ENCODE results near the gene TRUB2. TPM values are rescaled to one million over a fixed set of nuclear protein-coding genes. Genes with fewer than 3 reads are reported as not detected.

The TRUB2 gene
- total and polyA plus RNA-seq, 4 experiments from 2014 or later, result 19.6 to 27.4 (median 21.3) TPM

DNA sequence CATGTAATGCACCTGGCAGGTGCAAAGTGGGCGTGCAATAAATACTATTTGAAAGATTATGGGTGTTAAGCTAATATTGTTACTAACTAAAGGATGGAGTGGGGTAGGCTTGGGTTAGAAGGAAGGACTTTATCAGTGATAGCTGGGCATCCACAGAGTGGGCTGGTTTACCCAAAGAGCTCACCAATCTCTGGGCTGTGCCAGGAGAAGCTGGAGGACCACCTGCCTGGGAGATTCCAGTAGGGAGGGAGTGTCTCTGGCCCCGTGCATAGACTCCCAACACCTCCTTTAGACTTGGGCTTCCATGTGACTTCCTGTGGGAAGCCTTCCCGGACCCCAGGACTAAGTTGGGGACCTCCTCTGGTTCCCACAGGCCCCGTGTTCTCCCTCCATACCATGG, 43.3 kb upstream of the TRUB2 start:
- H3K27ac ChIP-seq (ENCODE audit: low read depth, low read length), result no peak overlapping the region
- Mint-ChIP-seq H3K4me1 (peaks cover 4 to 24% (median 13%) of the 10 kb centered on the region in 4 donors), H3K27me3 (peaks cover 2 to 4% of the 10 kb centered on the region in 2 donors), H3K4me3 (no peak overlapping the region), H3K36me3 (no peaks in the 10 kb centered on the region), H3K27ac (peak overlapping the region in 1 of 7 donors; percentile 68), H3K9me3 (no peaks in the 10 kb centered on the region)
- H3K27me3 ChIP-seq (ENCODE audit: insufficient read depth, low read length), result no peaks in the 10 kb centered on the region
- H3K9me3 ChIP-seq (ENCODE audit: control insufficient read depth in 1 of 2, low read length in 2 of 2), result no peaks in the 10 kb centered on the region
- H3K4me3 ChIP-seq (ENCODE audit: low read length in 2 of 2), result no peak overlapping the region
- ChIA-PET POLR2A (ENCODE audit: partially characterized antibody) (no interaction called here), CTCF (ENCODE audit: partially characterized antibody) (no interaction called here)
- no peaks in the 10 kb centered on the region for H3K36me3 ChIP-seq (ENCODE audit: insufficient read depth, low read length)
- peaks cover 24% of the 10 kb centered on the region for H3K4me1 ChIP-seq (ENCODE audit: insufficient read depth, low read length)
- intact Hi-C loops (cut with micrococcal nuclease), result loop anchor here (10.0 kb wide), 1 partner anchor 139 kb away; the partner anchor contains the start of gene GLE1
- DNase-seq, result no peak

DNA sequence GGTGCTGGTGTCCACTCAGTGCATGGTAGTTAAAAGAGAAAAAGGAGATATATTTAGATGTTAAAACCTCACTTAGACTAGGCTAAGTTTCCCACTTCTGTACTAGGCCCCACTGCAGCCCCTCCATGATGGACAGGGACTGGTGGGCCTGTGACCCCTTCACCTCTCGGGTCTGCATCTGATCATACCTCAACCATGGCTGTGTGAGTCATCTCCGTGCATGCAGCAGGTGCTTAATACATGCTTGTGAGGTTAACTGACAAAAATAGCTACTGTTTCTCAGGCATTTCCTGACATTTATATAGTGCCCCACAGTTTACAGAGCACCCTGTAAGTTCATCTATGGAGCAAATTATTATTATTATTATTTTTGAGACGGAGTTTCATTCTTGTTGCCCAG, 40.5 kb upstream of the TRUB2 start:
- H3K27ac Mint-ChIP-seq, result no peak overlapping the region
- POLR2A ChIA-PET (ENCODE audit: partially characterized antibody), result interaction anchor here (1.2 to 3.2 kb wide), 6 partner anchors 8 to 455 kb away, joined by 3 to 41 read pairs (median 5); partner anchors contain the start of genes COQ4, ENDOG and URM1
- H3K9me3 Mint-ChIP-seq, result no peaks in the 10 kb centered on the region
- H3K36me3 Mint-ChIP-seq, result no peaks in the 10 kb centered on the region
- CTCF ChIA-PET (ENCODE audit: partially characterized antibody), result interaction anchor here (0.6 to 3.4 kb wide), 32 partner anchors 8 to 566 kb away, joined by 3 to 54 read pairs (median 4); partner anchors contain the start of genes GLE1, ODF2, SLC27A4 and URM1
- no peaks in the 10 kb centered on the region for H3K27me3 ChIP-seq (ENCODE audit: insufficient read depth, low read length)
- H3K4me3 ChIP-seq (ENCODE audit: low read length in 2 of 2), result no peak overlapping the region
- H3K27ac ChIP-seq (ENCODE audit: low read depth, low read length), result no peak overlapping the region
- intact Hi-C loops (cut with micrococcal nuclease), result loop anchor here (1.0 to 10.0 kb wide), 5 partner anchors 9 to 142 kb away; partner anchors contain the start of genes CERCAM, GLE1 and URM1
- H3K36me3 ChIP-seq (ENCODE audit: insufficient read depth, low read length), result no peaks in the 10 kb centered on the region
- H3K27me3 Mint-ChIP-seq, result peaks cover 2 to 4% of the 10 kb centered on the region in 2 donors
- H3K4me1 Mint-ChIP-seq, result peaks cover 2 to 18% (median 8%) of the 10 kb centered on the region in 4 donors
- peak overlapping the region in 2 of 8 donors; percentile 3 to 16 for H3K4me3 Mint-ChIP-seq
- DNase-seq, result no peak
- H3K4me1 ChIP-seq (ENCODE audit: insufficient read depth, low read length), result peaks cover 19% of the 10 kb centered on the region
- H3K9me3 ChIP-seq (ENCODE audit: control insufficient read depth in 1 of 2, low read length in 2 of 2), result no peaks in the 10 kb centered on the region

DNA sequence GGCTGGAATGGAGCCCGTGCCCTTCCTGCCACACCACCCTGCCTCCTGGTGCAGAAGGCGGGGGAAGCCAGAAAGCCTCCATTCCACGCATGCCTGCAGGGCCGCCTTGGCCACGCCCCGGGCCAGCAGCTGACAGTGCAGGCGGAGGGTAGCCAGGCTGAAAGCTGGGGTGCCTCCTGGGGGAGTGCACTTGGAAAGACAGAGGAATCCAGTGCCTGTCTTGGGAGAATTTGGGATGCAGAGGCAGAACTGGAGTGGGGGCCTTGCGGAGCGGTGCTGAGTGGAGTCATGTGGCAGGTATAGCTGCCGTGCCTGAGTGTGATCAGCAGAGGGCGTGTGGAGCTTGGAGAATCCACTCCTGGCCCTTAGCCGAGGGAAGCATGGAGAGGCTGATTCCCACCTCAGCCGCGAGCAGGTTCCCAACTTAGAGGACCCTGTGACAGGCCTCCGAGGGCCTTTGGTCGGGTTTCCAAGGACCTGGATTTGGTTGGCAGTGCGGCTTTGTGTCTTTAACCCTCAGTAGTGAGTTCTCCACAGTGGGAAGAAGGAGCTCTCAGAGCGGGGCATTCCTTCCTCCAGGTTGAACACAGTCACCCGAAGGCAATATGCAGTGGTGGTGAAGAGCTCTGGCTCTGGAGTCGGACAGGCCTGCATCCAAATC, 39.9 kb upstream of the TRUB2 start:
- peaks cover 19% of the 10 kb centered on the region for H3K4me1 ChIP-seq (ENCODE audit: insufficient read depth, low read length)
- peak overlapping the region; percentile 36 for H3K27ac ChIP-seq (ENCODE audit: low read depth, low read length)
- peaks cover 2 to 18% (median 8%) of the 10 kb centered on the region in 4 donors for H3K4me1 Mint-ChIP-seq
- H3K9me3 ChIP-seq (ENCODE audit: control insufficient read depth in 1 of 2, low read length in 2 of 2), result no peaks in the 10 kb centered on the region
- peaks cover 2% of the 10 kb centered on the region in 2 donors for H3K27me3 Mint-ChIP-seq
- no peaks in the 10 kb centered on the region for H3K27me3 ChIP-seq (ENCODE audit: insufficient read depth, low read length)
- H3K4me3 Mint-ChIP-seq, result peak overlapping the region; percentile 80 to 88 (median 85)
- peak overlapping the region; percentile 62 to 93 (median 81) for H3K27ac Mint-ChIP-seq
- no peaks in the 10 kb centered on the region for H3K36me3 Mint-ChIP-seq
- peak overlapping the region; percentile 47 to 55 for H3K4me3 ChIP-seq (ENCODE audit: low read length in 2 of 2)
- intact Hi-C loops (cut with micrococcal nuclease), result loop anchor here (1.0 to 10.0 kb wide), 5 partner anchors 9 to 143 kb away; partner anchors contain the start of genes CERCAM, GLE1 and URM1
- ChIA-PET POLR2A (ENCODE audit: partially characterized antibody) (interaction anchor here (0.7 to 3.2 kb wide), 8 partner anchors 9 to 456 kb away, joined by 3 to 41 read pairs (median 4); partner anchors contain the start of genes CERCAM, COQ4, ENDOG and URM1), CTCF (ENCODE audit: partially characterized antibody) (interaction anchor here (0.6 to 3.4 kb wide), 35 partner anchors 9 to 566 kb away, joined by 3 to 54 read pairs (median 4); partner anchors contain the start of genes GLE1, ODF2, SLC27A4 and URM1)
- H3K9me3 Mint-ChIP-seq, result no peaks in the 10 kb centered on the region
- H3K36me3 ChIP-seq (ENCODE audit: insufficient read depth, low read length), result no peaks in the 10 kb centered on the region
- DNase-seq, result peak; percentile 64 to 75 (median 67)

DNA sequence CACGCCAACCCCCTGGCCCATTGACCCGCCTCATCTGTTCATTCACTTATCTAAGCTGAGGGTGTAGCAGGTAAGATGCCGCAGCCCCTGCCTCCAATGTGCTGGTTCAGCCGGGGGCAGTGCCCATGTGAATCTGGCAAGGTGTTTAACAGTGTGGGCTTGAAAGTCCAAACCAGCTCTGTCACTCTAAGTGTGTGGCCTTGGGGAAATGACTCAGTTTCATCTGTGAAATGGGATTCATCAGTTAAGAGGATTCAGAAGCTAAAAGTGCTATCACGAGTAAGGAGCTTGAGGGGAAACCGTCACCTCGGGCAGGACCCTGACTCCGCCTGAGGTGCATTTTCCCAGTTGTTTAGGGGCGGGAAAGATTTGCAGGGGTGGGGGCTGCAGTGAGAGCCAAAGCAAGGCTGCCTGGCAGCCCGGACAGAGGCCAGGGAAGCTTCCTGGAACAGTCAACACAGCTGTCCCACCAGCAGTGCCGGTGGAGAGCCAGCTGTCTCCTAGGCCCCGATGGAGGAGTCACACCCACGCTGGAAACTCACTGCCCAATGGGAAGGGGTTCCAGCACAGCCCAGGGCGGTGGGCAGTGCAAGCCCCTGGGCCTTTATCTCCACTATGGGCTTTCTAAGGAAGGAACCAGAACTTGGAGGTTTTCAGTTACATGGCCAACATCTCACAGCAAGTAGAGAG, 39.2 kb upstream of the TRUB2 start:
- Mint-ChIP-seq H3K27ac (peak overlapping the region; percentile 62 to 93 (median 81)), H3K4me1 (peaks cover 2 to 18% (median 8%) of the 10 kb centered on the region in 4 donors), H3K36me3 (no peaks in the 10 kb centered on the region), H3K9me3 (no peaks in the 10 kb centered on the region), H3K4me3 (peak overlapping the region; percentile 42 to 88 (median 85)), H3K27me3 (no peaks in the 10 kb centered on the region)
- no peaks in the 10 kb centered on the region for H3K9me3 ChIP-seq (ENCODE audit: control insufficient read depth in 1 of 2, low read length in 2 of 2)
- DNase-seq, result no peak
- H3K27ac ChIP-seq (ENCODE audit: low read depth, low read length), result peak overlapping the region; percentile 36
- peaks cover 19% of the 10 kb centered on the region for H3K4me1 ChIP-seq (ENCODE audit: insufficient read depth, low read length)
- no peaks in the 10 kb centered on the region for H3K27me3 ChIP-seq (ENCODE audit: insufficient read depth, low read length)
- CTCF ChIA-PET (ENCODE audit: partially characterized antibody), result interaction anchor here (0.6 to 3.4 kb wide), 27 partner anchors 10 to 567 kb away, joined by 3 to 54 read pairs (median 4); partner anchors contain the start of genes GLE1 and URM1
- no peaks in the 10 kb centered on the region for H3K36me3 ChIP-seq (ENCODE audit: insufficient read depth, low read length)
- peak overlapping the region; percentile 47 to 55 for H3K4me3 ChIP-seq (ENCODE audit: low read length in 2 of 2)
- POLR2A ChIA-PET (ENCODE audit: partially characterized antibody), result interaction anchor here (0.7 to 3.2 kb wide), 8 partner anchors 10 to 457 kb away, joined by 3 to 41 read pairs (median 4); partner anchors contain the start of genes CERCAM, COQ4, ENDOG and URM1
- intact Hi-C loops (cut with micrococcal nuclease), result loop anchor here (10.0 kb wide), 1 partner anchor 143 kb away; the partner anchor contains the start of gene GLE1

DNA sequence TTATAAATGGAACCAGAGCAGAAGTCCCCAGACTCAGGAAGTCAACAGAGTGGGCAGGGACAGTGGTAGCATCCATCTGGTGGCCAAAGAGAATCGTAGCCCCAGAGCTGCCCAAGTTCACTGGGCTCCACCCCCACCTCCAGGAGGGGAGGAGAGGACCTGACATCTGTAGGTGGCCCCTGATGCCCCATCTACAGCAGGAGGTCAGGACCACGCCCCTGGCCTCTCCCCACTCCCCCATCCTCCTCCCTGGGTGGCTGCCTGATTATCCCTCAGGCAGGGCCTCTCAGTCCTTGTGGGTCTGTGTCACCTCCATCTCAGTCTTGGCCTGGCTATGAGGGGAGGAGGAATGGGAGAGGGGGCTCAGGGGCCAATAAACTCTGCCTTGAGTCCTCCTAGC, 38.6 kb upstream of the TRUB2 start:
- no peaks in the 10 kb centered on the region for H3K9me3 Mint-ChIP-seq
- ChIA-PET CTCF (ENCODE audit: partially characterized antibody) (interaction anchor here (0.5 to 3.4 kb wide), 6 partner anchors 10 to 384 kb away, joined by 3 to 54 read pairs (median 8); partner anchors contain the start of gene URM1), POLR2A (ENCODE audit: partially characterized antibody) (interaction anchor here (3.2 kb wide), 1 partner anchor 10 kb away, joined by 41 read pairs; the partner anchor contains the start of gene URM1)
- H3K27ac Mint-ChIP-seq, result peak overlapping the region in 3 of 7 donors; percentile 46 to 86 (median 68)
- Histone ChIP-seq H3K36me3 (ENCODE audit: insufficient read depth, low read length) (peaks cover under 1% of the 10 kb centered on the region), H3K4me1 (ENCODE audit: insufficient read depth, low read length) (peaks cover 19% of the 10 kb centered on the region), H3K4me3 (ENCODE audit: low read length in 2 of 2) (no peak overlapping the region), H3K27ac (ENCODE audit: low read depth, low read length) (no peak overlapping the region), H3K27me3 (ENCODE audit: insufficient read depth, low read length) (no peaks in the 10 kb centered on the region), H3K9me3 (ENCODE audit: control insufficient read depth in 1 of 2, low read length in 2 of 2) (no peaks in the 10 kb centered on the region)
- peaks cover 4% of the 10 kb centered on the region in 2 donors for H3K36me3 Mint-ChIP-seq
- peaks cover 2 to 18% (median 8%) of the 10 kb centered on the region in 4 donors for H3K4me1 Mint-ChIP-seq
- no peak for DNase-seq
- H3K27me3 Mint-ChIP-seq, result no peaks in the 10 kb centered on the region
- no peak overlapping the region for H3K4me3 Mint-ChIP-seq
- intact Hi-C loops (cut with micrococcal nuclease), result loop anchor here (10.0 kb wide), 1 partner anchor 144 kb away; the partner anchor contains the start of gene GLE1

DNA sequence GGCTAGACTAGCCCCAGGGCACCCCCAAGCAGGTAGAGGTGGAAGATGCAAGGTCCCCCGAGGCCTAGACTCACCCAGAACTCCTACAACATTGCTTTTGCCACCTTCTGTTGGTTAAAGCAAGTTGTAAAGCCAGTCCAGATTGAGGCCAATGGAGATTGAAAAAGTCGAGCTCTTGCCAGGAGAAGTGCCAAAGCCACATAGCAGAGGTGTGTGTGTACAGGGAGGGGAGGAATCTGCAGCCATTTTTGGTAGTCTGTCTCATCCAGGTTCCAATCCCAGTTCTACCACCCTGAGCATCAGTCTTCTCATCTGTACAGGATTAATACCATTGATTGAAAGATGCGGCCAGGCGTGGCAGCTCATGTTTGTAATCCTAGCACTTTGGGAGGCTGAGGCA, 36.6 kb upstream of the TRUB2 start:
- Mint-ChIP-seq H3K27ac (no peak overlapping the region), H3K36me3 (peaks cover 9 to 11% of the 10 kb centered on the region in 2 donors), H3K4me3 (no peak overlapping the region), H3K9me3 (no peaks in the 10 kb centered on the region), H3K27me3 (no peaks in the 10 kb centered on the region), H3K4me1 (peaks cover 2 to 14% (median 8%) of the 10 kb centered on the region in 4 donors)
- peaks cover 12% of the 10 kb centered on the region for H3K4me1 ChIP-seq (ENCODE audit: insufficient read depth, low read length)
- H3K9me3 ChIP-seq (ENCODE audit: control insufficient read depth in 1 of 2, low read length in 2 of 2), result no peaks in the 10 kb centered on the region
- peaks cover 11% of the 10 kb centered on the region for H3K36me3 ChIP-seq (ENCODE audit: insufficient read depth, low read length)
- no peak overlapping the region for H3K27ac ChIP-seq (ENCODE audit: low read depth, low read length)
- no peak overlapping the region for H3K4me3 ChIP-seq (ENCODE audit: low read length in 2 of 2)
- ChIA-PET CTCF (ENCODE audit: partially characterized antibody) (interaction anchor here (1.2 kb wide), 1 partner anchor 9 kb away, joined by 3 read pairs; no protein-coding TSS in a partner anchor), POLR2A (ENCODE audit: partially characterized antibody) (interaction anchor here (1.0 kb wide), 1 partner anchor 12 kb away, joined by 4 read pairs; the partner anchor contains the start of gene URM1)
- intact Hi-C loops (cut with micrococcal nuclease), result no loop called here
- H3K27me3 ChIP-seq (ENCODE audit: insufficient read depth, low read length), result no peaks in the 10 kb centered on the region
- DNase-seq, result no peak

Data from CD4-positive, alpha-beta memory T cell (primary cell).